Ecto neural progenitor cell (in vitro differentiated cells): ENCODE data around the gene DLEC1.
"Not testable (repeated sequence)": the region's sequence is repeated elsewhere in the genome, so short reads cannot be mapped to it uniquely, and the experiment has no call there.

Experiments
- DNase-seq: peaks from one replicate; pipeline ENCODE4 v3.0.0-alpha.2; 2018; ENCODE audit warnings: low spot score

Gene DLEC1

DNA sequence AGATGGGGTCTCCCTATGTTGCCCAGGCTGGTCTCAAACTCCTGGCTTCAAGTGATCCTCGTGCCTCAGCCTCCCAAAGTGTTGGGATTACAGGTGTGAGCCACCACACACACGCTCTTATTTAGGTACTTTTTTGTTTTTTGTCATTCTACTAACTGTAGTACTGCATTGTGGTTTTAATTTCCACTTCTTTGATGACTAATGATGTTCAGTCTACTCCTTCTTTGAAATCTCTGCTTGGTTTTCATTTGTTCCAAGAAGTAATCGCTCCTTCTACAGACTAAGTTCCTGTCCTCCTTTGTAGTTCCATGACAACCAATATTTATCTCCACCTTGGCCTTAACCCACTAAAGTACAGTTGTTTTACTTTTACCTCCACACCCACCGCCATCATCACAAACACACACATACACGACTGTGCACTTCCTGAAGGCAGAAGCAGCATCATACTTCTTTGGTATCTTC lies 529 bp upstream of the DLEC1 start:
- peak; percentile 14 for DNase-seq

DNA sequence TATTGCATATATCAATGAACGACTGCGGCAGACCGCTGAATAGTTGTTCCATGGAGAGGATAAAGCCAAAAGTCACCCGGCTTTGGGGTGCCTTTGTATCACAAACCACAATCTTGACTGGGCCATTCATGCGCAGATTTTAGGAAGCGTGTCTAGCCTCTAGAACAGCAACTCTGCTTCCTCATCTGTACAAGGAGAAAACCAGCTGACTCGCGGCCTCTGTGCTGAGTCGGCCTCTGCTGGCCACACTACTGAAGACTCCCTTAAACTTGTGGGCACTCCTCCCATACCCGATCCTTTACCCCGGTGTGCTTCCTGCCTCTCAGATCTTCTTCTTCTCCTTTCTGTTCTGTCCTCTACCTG lies 872 bp downstream of the DLEC1 start:
- DNase-seq, result no peak

DNA sequence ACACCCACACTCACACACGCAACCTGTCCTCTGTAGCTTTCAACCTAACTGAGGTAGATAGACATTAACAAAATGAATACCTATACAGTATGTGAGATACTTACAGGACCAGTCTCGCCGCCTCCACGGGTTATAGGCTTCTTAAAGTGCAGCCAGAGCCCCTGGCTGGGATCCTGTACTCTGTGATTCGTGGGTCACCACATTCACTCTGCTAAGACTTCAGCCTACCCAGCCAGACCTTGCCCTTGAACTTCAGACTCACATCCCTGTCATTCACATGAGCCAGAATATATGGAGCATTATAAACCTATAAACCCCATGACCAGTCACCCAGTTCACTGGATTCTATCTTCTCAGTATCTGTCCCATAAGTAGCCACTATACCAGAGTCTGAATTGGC lies 1.4 kb downstream of the DLEC1 start:
- no peak for DNase-seq

- DNase-seq, result no peak
Measured at GRCh38 chr3:38043486-38043885, 4.5 kb downstream of the DLEC1 start.

- no peak for DNase-seq
Measured at GRCh38 chr3:38046027-38046426, 7.0 kb downstream of the DLEC1 start.

GRCh38 chr3:38046821-38047220 lies 7.8 kb downstream of the DLEC1 start:
- no peak for DNase-seq

GRCh38 chr3:38047896-38048295 lies 8.9 kb downstream of the DLEC1 start:
- no peak for DNase-seq

- no peak for DNase-seq
Measured at GRCh38 chr3:38049358-38050126, 10.5 kb downstream of the DLEC1 start.

GRCh38 chr3:38051131-38051530 lies 12.1 kb downstream of the DLEC1 start:
- no peak for DNase-seq

DNA sequence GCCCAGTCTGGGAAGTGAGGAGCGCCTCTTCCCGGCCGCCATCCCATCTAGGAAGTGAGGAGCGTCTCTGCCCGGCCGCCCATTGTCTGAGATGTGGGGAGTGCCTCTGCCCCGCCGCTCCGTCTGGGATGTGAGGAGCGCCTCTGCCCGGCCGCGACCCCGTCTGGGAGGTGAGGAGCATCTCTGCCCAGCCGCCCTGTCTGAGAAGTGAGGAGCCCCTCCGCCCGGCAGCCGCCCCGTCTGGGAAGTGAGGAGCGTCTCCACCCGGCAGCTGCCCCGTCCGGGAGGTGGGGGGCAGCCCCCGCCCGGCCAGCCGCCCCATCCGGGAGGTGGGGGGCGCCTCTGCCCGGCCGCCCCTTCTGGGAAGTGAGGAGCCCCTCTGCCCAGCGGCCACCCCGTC lies 14.3 kb downstream of the DLEC1 start:
- DNase-seq, result not testable (repeated sequence)

DNA sequence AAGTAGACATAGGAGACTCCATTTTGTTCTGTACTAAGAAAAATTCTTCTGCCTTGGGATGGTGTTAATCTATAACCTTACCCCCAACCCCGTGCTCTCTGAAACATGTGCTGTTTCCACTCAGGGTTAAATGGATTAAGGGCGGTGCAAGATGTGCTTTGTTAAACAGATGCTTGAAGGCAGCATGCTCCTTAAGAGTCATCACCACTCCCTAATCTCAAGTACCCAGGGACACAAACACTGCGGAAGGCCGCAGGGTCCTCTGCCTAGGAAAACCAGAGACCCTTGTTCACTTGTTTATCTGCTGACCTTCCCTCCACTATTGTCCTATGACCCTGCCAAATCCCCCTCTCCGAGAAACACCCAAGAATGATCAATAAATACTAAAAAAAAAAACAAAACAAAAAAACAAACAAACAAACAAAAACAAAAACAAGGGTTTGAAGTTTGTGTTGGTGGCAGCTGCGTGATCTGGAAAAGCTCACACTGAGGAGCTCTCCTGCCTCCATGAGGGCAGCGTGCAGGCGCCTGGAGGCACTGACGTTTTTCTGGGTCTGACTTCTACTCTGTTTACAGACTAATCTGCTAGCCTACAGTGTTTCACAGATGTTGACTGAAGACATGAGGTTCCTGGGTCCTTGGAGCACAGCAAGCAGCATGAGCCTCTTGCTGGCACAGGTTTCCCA lies 14.9 kb downstream of the DLEC1 start:
- DNase-seq, result not testable (repeated sequence)

DNA sequence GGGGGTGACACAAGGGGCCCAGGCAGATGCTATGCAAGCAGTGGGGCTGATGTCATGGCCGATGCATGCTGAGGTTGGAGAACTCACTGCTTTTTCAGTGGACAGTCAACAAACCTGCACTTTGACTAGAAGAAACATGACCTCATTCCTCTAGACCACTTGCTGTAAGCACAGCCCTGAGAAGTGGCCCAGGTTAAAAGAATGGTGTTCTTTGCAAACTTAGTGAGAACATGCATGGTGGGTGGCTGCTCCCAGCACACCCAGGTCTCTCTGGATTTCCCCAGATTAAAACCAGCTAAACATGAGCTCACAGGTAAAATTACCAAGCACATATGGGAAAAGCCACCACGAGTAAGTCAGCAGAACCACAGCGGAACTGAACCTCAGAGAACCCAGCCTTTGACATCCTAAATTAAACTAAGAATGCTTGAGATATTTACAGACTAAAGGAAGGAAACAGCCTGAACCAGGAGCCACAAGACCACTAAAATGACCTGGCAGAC lies 15.5 kb downstream of the DLEC1 start:
- no peak for DNase-seq

GRCh38 chr3:38059148-38059547 lies 20.1 kb downstream of the DLEC1 start:
- DNase-seq, result no peak

DNA sequence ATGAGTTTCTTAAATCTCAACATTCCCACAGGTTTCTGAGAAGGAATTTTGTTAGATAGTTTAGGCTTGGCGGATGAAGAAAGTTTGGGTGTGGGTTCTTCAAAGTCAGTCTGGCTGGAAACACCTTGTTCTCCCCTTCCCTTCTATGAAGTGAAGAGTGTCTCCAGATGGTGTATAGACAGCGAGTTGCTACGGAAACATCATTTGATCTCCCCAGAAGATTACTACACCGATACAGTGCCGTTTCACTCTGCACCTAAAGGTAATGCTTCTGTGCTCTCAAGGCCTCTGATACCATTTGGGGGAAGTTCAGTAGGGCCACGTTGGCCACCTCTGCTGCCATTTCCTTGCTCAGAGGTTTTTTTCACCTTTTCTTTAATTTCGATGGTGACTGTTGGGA lies 20.6 kb downstream of the DLEC1 start:
- no peak for DNase-seq

DNA sequence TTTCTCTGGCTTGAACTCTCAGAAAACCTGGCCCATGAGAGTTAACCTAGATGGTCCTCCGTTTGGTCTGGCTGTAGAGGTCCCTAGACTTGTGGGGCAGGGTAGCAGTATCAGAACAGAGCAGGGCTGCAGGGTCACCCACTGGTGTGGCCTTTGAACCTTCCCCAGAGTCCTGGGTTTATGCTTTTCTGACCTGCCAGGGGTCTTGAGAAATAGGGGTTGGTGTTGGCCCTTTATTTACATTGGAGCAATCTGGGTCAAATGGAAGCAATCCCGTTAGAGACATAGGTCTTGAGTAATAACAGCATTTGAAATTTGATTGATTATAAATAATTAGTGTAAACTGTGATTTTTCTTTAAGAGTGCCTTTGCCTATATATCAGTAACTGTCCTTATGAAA lies 23.8 kb downstream of the DLEC1 start:
- DNase-seq, result no peak

GRCh38 chr3:38064453-38064852 lies 25.4 kb downstream of the DLEC1 start:
- not testable (repeated sequence) for DNase-seq

DNA sequence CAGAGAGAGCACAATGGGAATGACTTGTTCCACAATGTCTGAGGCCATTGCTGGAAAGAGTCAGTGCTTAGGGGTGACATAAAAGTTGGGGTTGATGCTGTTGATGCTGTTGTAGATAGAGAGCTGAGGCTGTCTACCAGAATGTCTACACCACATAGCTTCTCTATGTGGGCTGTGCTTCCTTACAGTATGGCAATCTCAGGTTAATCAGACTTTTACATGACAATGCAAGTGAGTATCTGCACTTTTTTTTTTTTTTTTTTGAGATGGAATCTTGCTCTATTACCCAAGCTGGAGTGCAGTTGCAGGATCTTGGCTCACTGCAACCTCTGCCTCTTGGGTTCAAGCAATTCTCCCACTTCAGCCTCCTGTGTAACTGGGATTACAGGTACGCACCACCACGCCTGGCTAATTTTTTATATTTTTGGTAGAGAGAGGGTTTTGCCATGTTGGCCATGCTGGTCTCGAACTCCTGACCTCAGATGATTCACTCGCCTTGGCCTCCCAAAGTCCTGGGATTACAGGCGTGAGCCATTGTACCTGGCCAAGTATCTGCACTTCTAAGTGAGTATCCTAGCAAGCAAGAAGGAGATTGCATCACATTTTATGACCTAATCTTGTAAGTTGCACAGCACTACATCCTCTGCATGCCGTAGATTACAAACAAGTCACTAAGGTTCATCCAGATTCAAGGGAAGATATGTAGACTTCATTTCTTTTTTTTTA lies 28.7 kb downstream of the DLEC1 start:
- no peak for DNase-seq

- DNase-seq, result no peak
Measured at GRCh38 chr3:38070013-38070412, 31.0 kb downstream of the DLEC1 start.

- DNase-seq, result not testable (repeated sequence)
Measured at GRCh38 chr3:38077073-38077472, 38.1 kb downstream of the DLEC1 start.

DNA sequence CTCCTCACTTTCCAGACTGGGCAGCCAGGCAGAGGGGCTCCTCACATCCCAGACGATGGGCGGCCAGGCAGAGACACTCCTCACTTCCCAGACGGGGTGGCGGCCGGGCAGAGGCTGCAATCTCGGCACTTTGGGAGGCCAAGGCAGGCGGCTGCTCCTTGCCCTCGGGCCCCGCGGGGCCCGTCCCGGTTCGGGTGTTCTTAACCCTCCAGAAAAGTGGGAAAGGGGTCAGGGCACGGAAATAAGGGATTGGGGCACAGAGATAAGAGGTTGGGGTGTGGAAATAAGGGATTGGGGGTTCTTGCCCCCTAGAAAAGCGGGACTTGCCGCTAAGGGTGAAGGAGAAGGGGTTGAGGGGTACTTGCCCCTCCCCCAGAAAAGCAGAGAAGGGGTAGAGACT lies 43.3 kb downstream of the DLEC1 start:
- not testable (repeated sequence) for DNase-seq

GRCh38 chr3:38083254-38083653 lies 44.2 kb downstream of the DLEC1 start:
- DNase-seq, result not testable (repeated sequence)

DNA sequence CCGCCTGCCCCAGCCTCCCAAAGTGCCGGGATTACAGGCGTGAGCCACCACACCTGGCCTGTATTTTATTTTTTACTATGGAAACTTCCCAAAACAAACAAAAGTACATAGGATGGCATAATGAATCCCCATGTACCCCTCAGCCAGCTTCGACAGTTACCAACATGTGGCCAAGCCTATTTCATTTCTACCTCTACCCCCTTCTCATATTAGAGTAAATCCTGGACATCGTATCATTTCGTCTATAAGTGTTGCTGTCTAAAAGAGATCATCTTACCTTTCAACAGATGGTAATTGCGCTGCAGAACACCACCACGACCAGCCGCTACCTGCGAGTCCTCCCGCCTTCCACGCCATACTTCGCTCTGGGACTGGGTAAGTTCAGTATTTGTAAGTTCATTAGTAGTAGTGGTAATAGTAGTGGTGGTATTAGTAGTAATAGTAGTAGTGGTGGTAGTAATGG lies 44.9 kb downstream of the DLEC1 start:
- no peak for DNase-seq
